ENCODE measurements around the gene EDA.
"Not testable (repeated sequence)": the region's sequence is repeated elsewhere in the genome, so short reads cannot be mapped to it uniquely, and the experiment has no call there.

Gene EDA

DNA sequence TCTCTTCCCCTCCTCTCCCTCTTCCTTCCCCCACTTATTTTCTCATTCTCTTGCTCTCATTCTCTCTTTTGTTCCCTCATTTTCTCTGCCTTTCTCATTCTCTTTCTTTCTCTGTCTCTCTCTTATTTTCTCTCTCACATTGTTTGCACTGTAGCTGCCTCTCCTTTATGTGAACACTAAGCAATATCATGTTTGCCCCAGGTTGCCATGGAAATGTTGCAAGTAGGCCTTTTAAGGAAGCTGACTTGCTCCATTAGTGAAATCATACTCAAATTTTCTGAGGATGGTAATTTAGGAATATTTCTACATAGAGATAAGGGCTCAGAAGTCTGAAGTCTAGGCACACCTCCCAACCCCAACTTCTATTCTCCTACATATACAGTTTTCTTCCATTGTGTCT, 130.1 kb downstream of the EDA start:
- no peak for DNase-seq (ENCODE audit: low read depth)

DNA sequence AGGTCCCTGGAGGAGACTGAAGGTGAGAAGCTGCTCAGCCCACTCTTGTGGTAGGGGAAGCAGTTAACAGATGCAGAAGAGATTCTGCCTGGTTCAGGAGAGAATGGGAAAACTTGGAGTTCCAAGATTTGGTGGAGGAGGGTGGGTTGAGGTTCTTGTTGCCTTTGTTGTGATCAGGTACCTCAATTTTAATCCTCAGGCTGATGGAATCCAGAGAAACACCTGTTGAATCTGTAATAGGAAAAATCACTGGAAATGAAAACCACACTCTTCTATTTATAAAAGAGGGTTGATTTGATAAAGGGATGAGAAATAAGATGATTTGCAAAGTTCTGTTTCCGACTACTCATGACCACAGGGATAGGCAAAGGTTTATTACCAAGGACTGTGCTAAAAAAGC, 132.1 kb downstream of the EDA start:
- DNase-seq (ENCODE audit: low read depth), result no peak

DNA sequence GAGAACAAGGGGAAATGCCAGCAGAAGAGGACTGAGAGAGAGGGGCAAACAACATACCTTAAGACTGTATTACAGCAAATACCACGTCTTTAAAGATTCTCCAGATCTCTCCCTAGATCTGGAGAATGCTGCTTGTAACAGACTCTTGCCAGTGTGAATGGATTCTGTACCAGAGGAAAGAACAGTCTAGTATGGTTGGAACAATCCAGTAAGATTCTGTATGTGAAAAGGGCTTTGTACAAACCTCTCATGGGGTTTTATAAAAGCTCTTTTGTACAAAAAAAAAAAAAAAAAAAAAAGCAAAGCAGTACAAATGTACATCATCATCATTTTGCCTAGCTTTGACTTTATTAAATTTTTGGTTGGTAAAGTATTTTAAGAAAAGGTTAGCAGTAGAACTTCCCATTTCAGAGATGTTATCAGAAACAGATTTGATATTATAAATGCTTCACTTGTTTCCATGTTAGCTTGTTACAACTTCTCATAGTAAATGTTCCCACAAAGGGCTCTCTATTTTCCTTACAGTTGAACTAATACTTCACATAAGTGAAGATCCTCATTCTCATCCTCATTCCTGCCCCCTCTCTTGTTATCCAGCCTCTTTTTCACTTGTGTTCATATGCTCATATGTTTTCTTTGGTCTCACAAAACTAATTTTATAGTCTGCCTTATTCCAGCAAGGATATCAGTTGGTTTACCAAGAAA, 144.2 kb downstream of the EDA start:
- no peak for DNase-seq (ENCODE audit: low read depth)

DNA sequence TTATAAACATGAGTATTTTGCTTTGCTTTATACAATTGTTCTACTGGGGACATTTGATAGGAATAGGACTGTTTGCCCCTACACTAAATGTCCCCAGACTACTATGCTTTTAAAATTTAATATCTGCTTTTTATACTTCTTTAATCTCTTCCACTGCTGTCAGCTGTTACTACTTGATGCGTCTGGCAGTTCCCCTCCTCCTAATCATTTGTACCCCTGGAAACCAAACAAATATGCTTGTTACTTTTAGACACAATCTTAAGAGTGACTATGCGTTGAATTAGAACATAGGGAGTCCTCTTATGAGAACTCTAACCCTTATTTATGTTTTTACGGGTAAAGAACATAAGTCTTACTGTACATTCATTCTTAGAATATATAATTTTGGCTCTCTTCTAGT, 145.7 kb downstream of the EDA start:
- DNase-seq (ENCODE audit: low read depth), result no peak

DNA sequence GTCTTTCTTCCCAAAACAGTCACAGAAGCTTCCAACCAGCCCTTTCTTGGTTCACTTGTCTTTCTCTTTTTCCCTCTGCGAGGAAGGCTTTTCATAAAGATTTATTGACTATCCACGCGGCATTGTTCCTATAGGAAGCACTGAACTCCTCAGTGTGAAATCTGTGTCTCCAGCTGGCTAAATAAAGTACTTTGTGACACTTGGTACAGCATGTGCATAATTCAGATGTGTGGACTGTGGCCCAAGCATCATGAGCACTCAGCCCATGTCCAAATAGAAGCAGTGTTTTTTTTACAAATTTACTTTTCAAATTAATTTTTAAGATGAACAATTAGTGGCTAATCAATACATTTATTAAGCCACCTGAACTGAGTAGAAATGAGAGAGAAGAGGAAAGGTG, 146.4 kb downstream of the EDA start:
- DNase-seq (ENCODE audit: low read depth), result no peak

DNA sequence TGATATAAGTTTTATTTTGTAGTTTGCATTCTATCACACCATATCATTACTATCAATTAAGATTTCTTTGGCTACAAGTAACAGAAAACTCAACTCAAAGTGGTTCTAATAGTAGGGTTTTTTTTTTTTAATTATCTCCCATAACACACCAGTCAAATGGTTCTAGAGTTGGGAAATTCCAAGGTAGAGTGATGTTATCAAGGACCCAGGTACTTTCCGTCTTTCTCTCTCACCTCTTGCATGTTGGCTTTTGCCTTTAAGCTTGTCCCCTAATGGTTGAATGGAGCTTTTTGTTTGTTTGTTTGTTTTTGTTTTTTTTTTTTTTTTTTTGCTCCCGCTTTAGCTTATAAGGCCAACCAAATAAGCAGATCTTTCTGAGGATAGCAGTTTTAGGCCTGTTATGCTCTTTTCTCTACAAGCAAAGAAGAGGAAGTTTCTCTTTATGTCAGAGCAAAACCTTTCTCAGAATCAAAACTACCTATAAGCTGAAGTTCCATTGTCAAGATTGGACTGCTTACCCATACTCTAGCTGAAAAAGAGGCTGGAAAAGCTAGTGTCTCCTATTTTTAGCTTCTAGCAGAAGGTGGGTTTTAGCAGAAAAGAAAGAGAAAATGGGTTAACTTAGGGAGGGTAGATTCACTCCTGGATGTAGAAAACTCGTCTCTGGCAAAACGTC, 177.5 kb downstream of the EDA start:
- DNase-seq (ENCODE audit: low read depth), result no peak

DNA sequence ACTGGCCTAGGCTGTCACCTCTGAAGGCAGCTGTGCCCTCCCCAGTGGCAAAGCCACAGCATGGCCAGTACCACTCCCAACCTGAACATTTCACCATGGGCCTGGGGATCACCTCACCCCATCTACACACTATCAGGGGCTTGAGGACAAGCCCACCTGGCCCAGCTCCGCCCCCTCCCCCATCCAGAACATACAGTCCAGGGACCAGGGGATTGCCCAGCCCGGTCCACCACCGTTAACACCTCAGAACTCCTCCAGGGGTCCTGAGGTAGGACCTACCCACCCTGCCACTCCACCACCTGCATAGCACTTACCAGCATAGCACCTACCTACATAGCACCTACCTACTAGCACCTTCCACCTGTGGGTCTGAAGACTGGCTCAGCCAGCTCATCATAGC, 179.8 kb downstream of the EDA start:
- no peak for DNase-seq (ENCODE audit: low read depth)

DNA sequence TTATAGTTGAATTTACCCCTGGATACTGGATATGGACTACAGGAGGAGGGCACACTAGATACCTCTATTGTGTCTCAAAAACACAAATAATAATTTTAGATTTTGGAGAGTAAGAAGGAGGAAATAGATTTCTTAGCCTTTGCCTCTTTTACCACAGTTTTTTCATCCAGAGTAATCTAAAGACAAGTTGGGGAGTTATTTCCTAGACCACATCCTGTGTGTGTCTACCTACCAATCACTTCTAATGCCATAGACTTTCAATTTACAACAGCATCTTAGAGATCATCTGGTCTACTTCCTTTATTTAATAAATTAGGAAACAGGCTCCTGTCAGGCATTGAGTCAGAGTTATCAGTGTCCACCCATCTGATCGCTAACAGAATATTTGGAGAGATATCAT, 191.5 kb downstream of the EDA start:
- no peak for DNase-seq (ENCODE audit: low read depth)

DNA sequence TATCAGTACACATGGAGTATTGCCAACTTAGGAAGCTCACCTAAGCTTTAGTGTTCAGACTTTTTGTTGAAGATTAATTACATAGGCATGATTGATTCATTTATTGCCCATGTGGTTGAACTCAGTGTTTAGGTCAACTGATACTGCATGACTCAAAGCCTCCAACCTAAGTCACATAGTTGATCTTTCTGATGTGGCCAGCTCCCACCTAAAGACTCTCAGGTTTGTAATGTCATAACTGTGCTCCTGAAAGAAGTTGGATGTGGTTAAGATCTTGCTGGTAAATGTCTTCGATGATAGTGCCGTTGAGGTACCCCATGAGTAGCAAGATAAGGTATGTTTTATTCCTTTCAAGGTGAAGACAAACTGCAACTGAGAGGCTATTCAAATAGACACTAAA, 192.5 kb downstream of the EDA start:
- DNase-seq (ENCODE audit: low read depth), result no peak

DNA sequence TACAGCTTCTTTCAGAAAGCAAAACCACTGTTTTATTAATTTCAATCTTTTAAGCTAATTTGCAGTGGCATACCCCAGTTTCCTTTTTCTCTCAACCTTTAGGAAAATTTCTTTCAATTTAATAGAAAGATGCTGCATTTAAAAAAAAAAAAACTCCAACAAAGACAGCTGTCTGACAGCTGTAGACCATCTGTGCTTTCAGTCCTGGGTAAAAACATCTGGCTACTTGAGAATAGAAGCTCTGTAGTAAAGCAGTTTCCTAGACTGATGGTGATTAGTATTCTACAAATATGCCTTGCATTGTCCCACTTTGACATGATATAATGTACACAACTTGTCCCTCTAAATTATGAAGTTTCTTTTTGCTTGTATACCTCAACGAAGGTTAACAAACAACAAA, 197.8 kb downstream of the EDA start:
- no peak for DNase-seq (ENCODE audit: low read depth)

DNA sequence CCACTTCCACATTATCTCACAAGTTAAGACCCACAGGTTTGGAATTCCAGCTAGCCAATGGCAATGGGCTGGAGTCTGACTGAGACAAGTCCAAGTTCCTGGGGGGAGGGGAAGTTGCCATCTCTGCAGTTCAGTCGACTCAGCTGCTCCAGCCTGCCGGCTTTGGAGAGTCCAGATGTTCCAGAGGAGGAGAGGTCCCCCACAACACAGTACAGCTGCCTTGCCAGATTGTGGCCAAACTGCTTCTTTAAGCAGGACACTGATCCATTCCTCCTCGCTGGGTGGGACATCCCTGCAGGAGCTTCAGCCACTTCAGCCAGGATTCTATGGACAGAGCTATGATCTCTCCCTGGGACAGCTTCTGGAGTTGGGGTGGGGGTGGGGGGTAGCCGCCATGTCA, 199.2 kb downstream of the EDA start:
- no peak for DNase-seq (ENCODE audit: low read depth)

DNA sequence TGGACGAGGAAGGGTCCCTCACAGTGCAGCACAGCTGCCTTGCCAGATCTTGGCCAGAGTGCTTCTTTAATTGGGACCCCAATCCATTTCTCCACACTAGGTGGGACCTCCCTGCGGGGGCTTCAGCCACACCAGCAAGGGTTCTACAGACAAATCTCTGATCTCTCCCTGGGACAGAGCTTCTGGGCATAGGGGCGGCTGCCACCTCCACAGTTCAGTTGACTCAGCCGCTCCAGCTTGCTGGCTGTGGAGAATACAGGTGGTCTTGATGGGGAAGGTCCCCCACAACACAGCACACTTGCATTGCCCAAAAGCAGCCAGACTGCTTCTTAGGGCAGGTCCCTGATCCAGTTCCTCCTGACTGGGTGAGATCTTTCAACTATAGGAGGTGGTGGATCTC, 199.6 kb downstream of the EDA start:
- no peak for DNase-seq (ENCODE audit: low read depth)

DNA sequence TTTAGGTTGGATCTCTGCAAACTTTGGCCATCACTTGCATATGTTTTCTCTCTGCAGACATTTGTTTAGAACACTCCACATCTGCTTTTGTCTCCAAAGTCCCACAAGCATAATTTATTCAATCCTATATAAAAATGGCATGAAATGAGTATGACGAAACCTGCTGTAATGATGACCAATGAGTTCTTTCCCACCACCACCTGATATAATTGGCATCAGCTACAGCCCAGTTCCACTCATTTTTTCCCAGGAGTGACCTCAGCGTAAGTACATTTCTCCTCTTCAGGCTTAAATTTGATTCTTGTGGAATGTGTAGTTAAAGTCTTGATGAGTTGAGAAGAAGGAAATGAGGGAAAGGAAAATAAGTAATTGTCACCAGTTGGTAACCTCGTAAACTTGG, 228.7 kb downstream of the EDA start:
- no peak for DNase-seq (ENCODE audit: low read depth)

DNA sequence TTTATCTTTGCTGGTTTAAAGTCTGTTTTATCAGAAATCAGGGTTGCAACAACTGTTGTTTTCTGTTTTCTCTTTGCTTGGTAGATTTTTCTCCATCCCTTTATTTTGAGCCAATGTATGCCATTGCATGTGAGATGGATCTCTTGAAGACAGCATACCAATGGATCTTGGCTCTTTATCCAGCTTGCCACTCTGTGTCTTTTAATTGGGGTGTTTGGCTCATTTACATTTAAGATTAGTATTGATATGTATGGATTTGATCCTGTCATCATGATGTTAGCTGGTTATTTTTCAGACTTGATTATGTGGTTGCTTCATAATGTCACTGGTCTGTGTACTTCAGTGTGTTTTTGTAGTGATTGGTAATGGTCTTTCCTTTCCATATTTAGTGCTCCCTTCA, 244.1 kb downstream of the EDA start:
- DNase-seq (ENCODE audit: low read depth), result not testable (repeated sequence)

DNA sequence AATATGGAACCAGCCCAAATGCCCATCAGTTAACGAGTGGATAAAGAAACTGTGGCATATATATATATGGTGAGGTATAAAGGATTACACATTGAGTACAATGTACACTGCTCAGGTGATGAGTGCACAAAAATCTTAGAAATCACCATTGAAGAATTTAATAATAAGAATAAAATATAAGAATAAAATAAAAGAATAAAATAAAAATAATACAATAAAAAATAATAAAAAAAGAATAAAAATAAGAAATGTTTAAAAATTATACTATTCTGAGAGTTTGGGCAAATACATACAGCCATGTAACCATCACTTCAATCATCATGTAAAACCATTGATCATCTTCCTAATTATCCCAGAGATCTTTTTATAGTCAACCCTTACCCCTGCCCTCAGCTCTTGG, 260.3 kb downstream of the EDA start:
- DNase-seq (ENCODE audit: low read depth), result no peak

DNA sequence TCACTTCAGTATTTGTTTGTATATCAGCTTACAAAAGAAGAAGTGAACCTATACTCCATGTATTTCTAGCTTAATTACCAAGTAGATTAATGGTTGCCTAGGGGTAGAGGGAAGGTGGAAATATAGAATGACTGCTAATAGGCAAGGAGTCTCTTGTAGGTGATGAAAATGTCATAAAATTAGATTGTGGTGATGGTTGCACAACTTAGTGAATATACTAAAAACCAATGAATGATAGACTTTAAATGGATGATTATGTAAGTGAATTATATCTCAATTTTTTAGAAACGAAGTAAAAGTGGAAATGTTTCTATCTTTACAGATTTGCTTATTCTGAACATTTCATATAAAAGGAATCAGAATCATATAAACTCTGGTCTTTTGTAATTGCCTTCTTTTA, 268.3 kb downstream of the EDA start:
- DNase-seq (ENCODE audit: low read depth), result no peak

DNA sequence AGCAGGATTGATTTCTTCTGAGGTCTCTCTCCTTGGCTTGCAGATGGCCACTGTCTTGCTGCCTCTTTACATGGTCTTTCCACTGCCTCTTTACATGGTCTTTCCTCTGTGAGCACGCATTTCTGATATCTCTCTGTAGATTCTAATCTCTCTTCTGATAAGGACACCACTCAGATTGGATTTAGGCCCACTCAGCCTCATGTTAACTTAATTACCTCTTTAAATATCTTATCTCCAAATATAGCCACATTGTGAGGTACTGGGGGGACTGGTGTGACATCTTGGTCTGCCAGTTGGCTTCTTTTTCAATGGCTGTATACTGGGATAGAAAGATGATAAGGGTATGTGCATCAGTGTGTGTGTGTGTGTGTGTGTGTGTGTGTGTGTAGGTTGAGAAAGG, 280.1 kb downstream of the EDA start:
- no peak for DNase-seq (ENCODE audit: low read depth)

DNA sequence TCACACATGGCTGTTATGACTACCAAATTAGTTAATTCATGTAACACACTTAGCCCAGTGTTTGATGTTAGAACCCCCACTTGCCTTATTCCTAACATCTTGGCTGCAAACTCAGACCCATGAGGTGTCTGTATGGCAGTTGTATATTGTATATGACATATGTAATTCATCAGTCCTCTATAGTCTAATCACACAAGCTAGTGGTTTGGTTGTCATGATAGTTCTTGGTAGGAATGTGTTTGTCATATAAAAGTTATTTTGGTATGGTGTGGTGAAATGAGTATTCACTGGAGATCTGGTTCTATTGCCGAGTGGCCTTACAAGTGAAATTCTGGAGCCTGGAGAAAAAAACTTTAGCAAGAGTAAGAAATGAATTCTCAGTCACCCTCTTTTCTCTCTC, 284.6 kb downstream of the EDA start:
- no peak for DNase-seq (ENCODE audit: low read depth)

DNA sequence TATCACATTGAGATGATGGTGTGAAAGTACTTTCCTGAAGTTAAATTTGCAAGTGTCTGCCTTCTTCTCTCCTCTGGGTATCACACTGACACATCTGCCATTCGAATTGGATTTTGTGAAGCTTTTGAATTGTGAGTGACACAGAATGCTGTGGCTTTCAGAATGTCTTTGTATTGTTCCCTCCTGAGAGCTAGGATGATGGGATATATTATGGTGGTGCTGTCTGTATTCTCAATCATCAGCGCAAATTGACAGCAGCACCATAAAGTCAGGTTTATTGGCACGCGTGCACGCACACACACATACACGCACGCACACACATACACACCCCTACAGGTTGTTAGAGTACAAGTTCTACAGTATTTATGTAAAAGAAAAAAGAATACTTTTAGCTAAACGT, 290.5 kb downstream of the EDA start:
- DNase-seq (ENCODE audit: low read depth), result no peak

DNA sequence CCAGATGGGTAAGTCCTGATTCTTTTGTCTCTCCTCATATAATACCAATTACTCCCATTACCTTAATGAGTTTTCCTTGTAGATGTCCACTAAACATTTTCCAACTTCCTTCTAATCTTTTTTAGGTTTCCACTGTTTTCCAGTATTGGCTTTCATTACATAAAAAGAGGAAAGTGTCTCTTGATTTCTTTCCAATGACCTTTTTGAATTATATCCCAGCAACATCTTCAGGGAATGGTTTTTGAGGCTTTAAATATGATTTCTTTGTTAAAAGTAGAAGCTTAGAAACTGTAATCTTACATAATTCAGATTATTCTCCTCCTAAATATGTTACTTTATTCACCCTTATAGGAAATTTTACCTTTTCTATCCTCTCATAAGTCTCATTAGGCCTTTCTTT, 298.9 kb downstream of the EDA start:
- DNase-seq (ENCODE audit: low read depth), result no peak

DNA sequence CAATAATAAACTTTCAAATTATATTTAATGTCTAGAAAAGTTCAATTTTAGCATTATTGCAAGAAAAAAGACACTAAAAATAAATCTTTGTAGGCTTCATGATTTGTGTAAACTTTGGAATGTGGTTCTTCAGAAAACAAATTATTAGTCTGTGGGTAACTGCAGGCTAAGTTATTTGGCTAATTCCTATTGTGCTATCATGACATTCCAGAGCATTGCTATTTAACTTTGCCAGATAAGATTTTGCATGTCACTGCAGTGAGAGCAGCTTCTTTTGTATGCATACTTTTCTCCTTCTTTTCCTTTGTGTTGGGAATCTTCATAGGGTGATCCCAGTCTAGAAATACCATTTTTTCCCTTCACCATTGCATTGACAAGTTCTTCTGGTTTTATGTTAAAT, 303.8 kb downstream of the EDA start:
- no peak for DNase-seq (ENCODE audit: low read depth)

DNA sequence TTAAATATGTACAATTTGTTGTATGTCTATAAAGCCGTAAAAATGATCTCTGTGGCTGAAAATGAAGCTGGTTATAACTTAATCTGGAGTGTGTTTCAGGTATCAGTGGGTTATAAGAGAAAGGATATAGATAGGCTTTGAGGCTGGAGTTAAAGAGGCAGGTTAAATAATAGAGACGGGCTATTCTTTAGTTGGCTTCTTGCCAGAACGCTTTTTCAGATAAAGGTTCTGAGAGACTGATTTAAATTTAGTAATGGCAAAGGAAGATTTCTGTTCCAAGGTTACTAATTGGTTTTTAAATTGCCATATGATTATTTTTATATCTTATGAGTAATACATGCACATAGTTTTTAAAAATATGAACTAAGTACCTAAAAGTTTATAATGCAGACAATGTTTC, 316.4 kb downstream of the EDA start:
- DNase-seq (ENCODE audit: low read depth), result no peak

DNA sequence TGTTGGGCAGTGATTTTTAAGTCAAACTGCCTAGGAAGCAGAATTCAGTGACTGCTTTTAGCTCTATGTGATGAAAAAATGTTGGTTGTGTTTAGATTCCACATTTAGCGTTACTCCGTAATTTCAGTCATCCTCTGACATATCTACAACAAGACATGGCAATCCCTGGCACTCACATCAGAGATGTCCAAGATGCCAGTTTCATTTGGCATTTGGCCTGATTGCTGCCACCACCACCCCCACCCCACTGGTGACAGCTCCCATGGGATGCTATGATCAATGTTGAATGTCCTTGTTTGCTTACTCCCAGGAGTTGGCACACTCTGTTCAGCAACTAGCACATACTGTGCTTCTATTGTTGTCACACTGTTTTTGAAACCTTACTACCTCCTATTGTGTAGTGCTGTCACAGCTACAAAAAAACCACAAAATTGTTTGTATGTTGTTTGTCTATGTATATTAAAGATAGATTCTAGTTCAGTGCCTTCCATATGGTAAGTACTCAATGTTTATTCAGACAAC, 332.4 kb downstream of the EDA start:
- no peak for DNase-seq (ENCODE audit: low read depth)

DNA sequence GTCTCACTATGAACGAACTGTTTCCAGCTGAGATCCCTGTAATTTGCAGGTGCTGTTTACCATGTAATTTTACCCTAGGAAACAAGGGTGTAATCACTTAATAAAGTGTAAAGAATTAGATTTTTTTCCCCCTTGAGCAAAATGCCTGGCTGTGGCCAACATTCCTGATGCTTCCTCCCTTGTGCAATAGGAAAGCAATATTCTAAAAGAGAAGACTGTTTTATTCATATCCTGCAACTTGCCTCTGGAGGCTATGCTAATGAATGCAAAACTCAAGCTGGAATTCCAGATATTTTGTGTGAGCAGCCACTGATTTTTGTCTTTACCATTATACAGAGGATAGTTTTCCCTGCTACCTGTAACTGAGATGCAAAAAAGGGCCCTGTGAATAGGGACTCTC, 335.8 kb downstream of the EDA start:
- DNase-seq (ENCODE audit: low read depth), result no peak
